DMS53 treated with DMSO at 0.1 percent for 48 hours (cell line): ENCODE measurements around the gene CALHM6.

Experiments
- DNase-seq: peaks from one replicate; lab custom pipeline; 2025; ENCODE audit not compliant: unreplicated experiment; lab: John Stamatoyannopoulos, UW

CALHM6 gene

GRCh38 chr6:116445102-116445501 lies 16.1 kb upstream of the CALHM6 start:
- DNase-seq = peak; percentile 7

GRCh38 chr6:116446399-116446798 lies 14.8 kb upstream of the CALHM6 start:
- DNase-seq = no peak

- DNase-seq = no peak
Measured at GRCh38 chr6:116447052-116447451, 14.1 kb upstream of the CALHM6 start.

- DNase-seq = no peak
Measured at GRCh38 chr6:116447496-116448011, 13.6 kb upstream of the CALHM6 start.

GRCh38 chr6:116449565-116449964 lies 11.6 kb upstream of the CALHM6 start:
- DNase-seq = no peak

GRCh38 chr6:116450185-116450710 lies 10.9 kb upstream of the CALHM6 start:
- no peak for DNase-seq

- peak; percentile 65 for DNase-seq
Measured at GRCh38 chr6:116450769-116451740, 10.1 kb upstream of the CALHM6 start.

GRCh38 chr6:116451916-116452315 lies 9.3 kb upstream of the CALHM6 start:
- DNase-seq = no peak

- DNase-seq = no peak
Measured at GRCh38 chr6:116452531-116452930, 8.6 kb upstream of the CALHM6 start.

GRCh38 chr6:116456106-116456505 lies 5.1 kb upstream of the CALHM6 start:
- no peak for DNase-seq

- no peak for DNase-seq
Measured at GRCh38 chr6:116456927-116457326, 4.2 kb upstream of the CALHM6 start.

- DNase-seq = no peak
Measured at GRCh38 chr6:116458264-116458663, 2.9 kb upstream of the CALHM6 start.

- no peak for DNase-seq
Measured at GRCh38 chr6:116459927-116460326, 1.2 kb upstream of the CALHM6 start.

GRCh38 chr6:116461932-116462885 lies 1.0 kb downstream of the CALHM6 start:
- no peak for DNase-seq

GRCh38 chr6:116463301-116463700 lies 2.1 kb downstream of the CALHM6 start:
- DNase-seq = no peak

- DNase-seq = no peak
Measured at GRCh38 chr6:116465246-116465645, 4.1 kb downstream of the CALHM6 start.

GRCh38 chr6:116467096-116467495 lies 5.9 kb downstream of the CALHM6 start:
- no peak for DNase-seq

GRCh38 chr6:116467514-116467913 lies 6.3 kb downstream of the CALHM6 start:
- no peak for DNase-seq

GRCh38 chr6:116468293-116468692 lies 7.1 kb downstream of the CALHM6 start:
- no peak for DNase-seq

- no peak for DNase-seq
Measured at GRCh38 chr6:116471531-116471930, 10.4 kb downstream of the CALHM6 start.

GRCh38 chr6:116472706-116473105 lies 11.5 kb downstream of the CALHM6 start:
- DNase-seq = no peak
